Right cardiac atrium (tissue), 5 donors: ENCODE data around the gene HS1BP3. TPM values are rescaled to one million over a fixed set of nuclear protein-coding genes. Genes with fewer than 3 reads are reported as not detected.

Source experiments
- polyA plus RNA-seq: library from polyadenylated mRNA; stranded (reverse); fragments of 200-250 nt; gene quantifications from one replicate; pipeline ENCODE4 v1.2.3, GENCODE V29; 2013
- total RNA-seq, 4 donors: library from RNA; stranded (reverse); fragmentation: NEBNext Ultra II Directional; extraction: Animal tissue kit (Norgen Biotek cat#: 25700); gene quantifications; one replicate each; pipeline ENCODE4 v1.2.1, GENCODE V29; 2021
- donor health status: healthy with polysubstance abuse.
- donor health status: DM: no; HTN: yes; CAD: no.
- donor health status: DM: no; HTN: no; CAD: no.
- donor health status: DM: no; HTN: yes; CAD: no; lungs with severe emphysema.
- donor health status: DM: yes; HTN: yes; CAD: no.

The HS1BP3 gene
- total and polyA plus RNA-seq, 5 donors = 21.8 to 29.8 (median 26.2) TPM

Other genes starting within 250 kb of the HS1BP3 start
- 100 to 1,000 TPM; 141 to 365 (median 217) TPM for gene RHOB, start 204.0 kb downstream of the HS1BP3 start, total RNA-seq
- gene RHOB, start 204.0 kb downstream of the HS1BP3 start, polyA plus RNA-seq = 315 TPM
- gene GDF7, start 16.0 kb upstream of the HS1BP3 start, total RNA-seq = under 1 TPM; 0.26 to 0.79 (median 0.60) TPM
- 0.25 TPM for gene GDF7, start 16.0 kb upstream of the HS1BP3 start, polyA plus RNA-seq
- gene LDAH, start 172.0 kb upstream of the HS1BP3 start, total RNA-seq = 10 to 100 TPM in 1 of 4 donors, 1 to 10 TPM in 3; 6.9 to 10.8 (median 7.8) TPM
- 4.6 TPM for gene LDAH, start 172.0 kb upstream of the HS1BP3 start, polyA plus RNA-seq